Ishikawa (cell line): ENCODE results near the gene FN3K.

Experiments used
- CEBPB ChIP-seq: IDR thresholded peaks from 2 replicates; pipeline ENCODE4 v1.6.1; 2012
- CREB1 ChIP-seq: IDR thresholded peaks from 2 replicates; pipeline ENCODE4 v1.6.1; 2012; ENCODE audit warnings: low read depth
- EGR1 ChIP-seq: IDR thresholded peaks from 2 replicates; pipeline ENCODE4 v1.6.1; 2012
- EP300 ChIP-seq: IDR thresholded peaks from 2 replicates; pipeline ENCODE4 v1.6.1; 2012; ENCODE audit warnings: borderline replicate concordance
- FOXM1 ChIP-seq: IDR thresholded peaks from 2 replicates; pipeline ENCODE4 v1.6.1; 2012; ENCODE audit warnings: low read depth, borderline replicate concordance
- NFIC ChIP-seq: IDR thresholded peaks from 2 replicates; pipeline ENCODE4 v1.6.1; 2012
- RAD21 ChIP-seq: IDR thresholded peaks from 2 replicates; pipeline ENCODE4 v1.6.1; 2012; ENCODE audit warnings: low read depth
- TAF1 ChIP-seq: IDR thresholded peaks from 2 replicates; pipeline ENCODE4 v1.6.1; 2012; ENCODE audit warnings: low read depth, mild to moderate bottlenecking
- TCF12 ChIP-seq: IDR thresholded peaks from 2 replicates; pipeline ENCODE4 v1.6.1; 2012; ENCODE audit warnings: low read depth
- TEAD4 ChIP-seq: IDR thresholded peaks from 2 replicates; pipeline ENCODE4 v1.6.1; 2012
- YY1 ChIP-seq: IDR thresholded peaks from 2 replicates; pipeline ENCODE4 v1.6.1; 2012; ENCODE audit warnings: low read depth
- ZBTB7A ChIP-seq: IDR thresholded peaks from 2 replicates; pipeline ENCODE4 v1.6.1; 2012; ENCODE audit warnings: low read depth
- TF ChIP-seq, protein P1 (sequence below): IDR thresholded peaks from 2 replicates; pipeline ENCODE4 v1.6.1; 2012
- TF ChIP-seq, protein P2 (sequence below): IDR thresholded peaks from 2 replicates; pipeline ENCODE4 v1.6.1; 2012; ENCODE audit warnings: low read depth, mild to moderate bottlenecking
- TF ChIP-seq, protein P3 (sequence below): IDR thresholded peaks from 2 replicates; pipeline ENCODE4 v1.6.1; 2012

FN3K gene

DNA sequence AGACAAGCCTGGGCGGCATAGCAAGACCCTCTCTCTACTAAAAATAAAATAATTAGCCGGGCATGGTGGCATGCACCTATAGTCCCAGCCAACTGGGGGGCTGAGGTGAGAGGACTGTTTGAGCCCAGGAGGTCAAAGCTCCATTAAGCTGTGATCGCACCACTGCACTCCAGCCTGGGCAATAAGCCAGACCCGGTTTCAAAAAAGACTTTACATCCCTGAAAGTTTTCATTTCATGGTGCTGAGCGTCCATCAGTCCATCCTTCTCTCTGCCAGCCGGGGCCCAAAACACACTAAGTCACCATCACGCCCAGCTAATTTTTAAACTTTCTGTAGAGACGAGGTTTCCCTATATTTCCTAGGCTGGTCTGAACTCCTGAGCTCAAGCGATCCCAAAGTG, 47.5 kb upstream of the FN3K start:
- TF ChIP-seq NFIC (no peak), TAF1 (no peak), EGR1 (no peak), CREB1 (no peak), FOXM1 (no peak), TEAD4 (no peak), ZBTB7A (no peak), RAD21 (no peak), TCF12 (no peak), YY1 (no peak), CEBPB (no peak)
- TF ChIP-seq, protein P1, sequence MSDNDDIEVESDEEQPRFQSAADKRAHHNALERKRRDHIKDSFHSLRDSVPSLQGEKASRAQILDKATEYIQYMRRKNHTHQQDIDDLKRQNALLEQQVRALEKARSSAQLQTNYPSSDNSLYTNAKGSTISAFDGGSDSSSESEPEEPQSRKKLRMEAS, result no peak
- TF ChIP-seq, protein P2, sequence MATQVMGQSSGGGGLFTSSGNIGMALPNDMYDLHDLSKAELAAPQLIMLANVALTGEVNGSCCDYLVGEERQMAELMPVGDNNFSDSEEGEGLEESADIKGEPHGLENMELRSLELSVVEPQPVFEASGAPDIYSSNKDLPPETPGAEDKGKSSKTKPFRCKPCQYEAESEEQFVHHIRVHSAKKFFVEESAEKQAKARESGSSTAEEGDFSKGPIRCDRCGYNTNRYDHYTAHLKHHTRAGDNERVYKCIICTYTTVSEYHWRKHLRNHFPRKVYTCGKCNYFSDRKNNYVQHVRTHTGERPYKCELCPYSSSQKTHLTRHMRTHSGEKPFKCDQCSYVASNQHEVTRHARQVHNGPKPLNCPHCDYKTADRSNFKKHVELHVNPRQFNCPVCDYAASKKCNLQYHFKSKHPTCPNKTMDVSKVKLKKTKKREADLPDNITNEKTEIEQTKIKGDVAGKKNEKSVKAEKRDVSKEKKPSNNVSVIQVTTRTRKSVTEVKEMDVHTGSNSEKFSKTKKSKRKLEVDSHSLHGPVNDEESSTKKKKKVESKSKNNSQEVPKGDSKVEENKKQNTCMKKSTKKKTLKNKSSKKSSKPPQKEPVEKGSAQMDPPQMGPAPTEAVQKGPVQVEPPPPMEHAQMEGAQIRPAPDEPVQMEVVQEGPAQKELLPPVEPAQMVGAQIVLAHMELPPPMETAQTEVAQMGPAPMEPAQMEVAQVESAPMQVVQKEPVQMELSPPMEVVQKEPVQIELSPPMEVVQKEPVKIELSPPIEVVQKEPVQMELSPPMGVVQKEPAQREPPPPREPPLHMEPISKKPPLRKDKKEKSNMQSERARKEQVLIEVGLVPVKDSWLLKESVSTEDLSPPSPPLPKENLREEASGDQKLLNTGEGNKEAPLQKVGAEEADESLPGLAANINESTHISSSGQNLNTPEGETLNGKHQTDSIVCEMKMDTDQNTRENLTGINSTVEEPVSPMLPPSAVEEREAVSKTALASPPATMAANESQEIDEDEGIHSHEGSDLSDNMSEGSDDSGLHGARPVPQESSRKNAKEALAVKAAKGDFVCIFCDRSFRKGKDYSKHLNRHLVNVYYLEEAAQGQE, result no peak
- TF ChIP-seq, protein P3, sequence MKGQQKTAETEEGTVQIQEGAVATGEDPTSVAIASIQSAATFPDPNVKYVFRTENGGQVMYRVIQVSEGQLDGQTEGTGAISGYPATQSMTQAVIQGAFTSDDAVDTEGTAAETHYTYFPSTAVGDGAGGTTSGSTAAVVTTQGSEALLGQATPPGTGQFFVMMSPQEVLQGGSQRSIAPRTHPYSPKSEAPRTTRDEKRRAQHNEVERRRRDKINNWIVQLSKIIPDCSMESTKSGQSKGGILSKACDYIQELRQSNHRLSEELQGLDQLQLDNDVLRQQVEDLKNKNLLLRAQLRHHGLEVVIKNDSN, result no peak

DNA sequence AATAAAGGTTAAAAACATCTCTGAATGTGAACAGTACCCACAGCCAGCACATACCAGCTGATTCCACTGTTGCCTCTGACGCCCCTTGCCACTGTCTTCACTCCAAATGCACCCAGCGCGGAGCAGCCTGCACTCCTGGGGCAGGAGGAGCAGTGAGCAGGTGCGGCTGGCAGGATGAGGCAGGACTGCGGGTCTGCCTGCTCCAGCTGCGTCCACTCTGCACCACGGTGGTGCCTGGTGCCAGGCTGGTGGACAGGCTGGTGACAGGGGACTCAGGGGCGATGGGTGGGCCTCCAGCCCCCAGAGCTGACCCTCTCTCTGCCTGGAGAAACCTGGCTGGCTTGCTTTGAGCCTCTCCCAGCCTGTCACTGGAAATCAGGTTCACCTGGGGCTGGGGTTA, 46.3 kb upstream of the FN3K start:
- TF ChIP-seq EP300 (no peak), NFIC (no peak), FOXM1 (no peak), TAF1 (no peak), EGR1 (no peak), CEBPB (no peak), RAD21 (no peak), TCF12 (no peak), CREB1 (no peak), ZBTB7A (no peak), TEAD4 (no peak)
- TF ChIP-seq, protein P1, result no peak
- TF ChIP-seq, protein P2, result no peak
- TF ChIP-seq, protein P3, result no peak

DNA sequence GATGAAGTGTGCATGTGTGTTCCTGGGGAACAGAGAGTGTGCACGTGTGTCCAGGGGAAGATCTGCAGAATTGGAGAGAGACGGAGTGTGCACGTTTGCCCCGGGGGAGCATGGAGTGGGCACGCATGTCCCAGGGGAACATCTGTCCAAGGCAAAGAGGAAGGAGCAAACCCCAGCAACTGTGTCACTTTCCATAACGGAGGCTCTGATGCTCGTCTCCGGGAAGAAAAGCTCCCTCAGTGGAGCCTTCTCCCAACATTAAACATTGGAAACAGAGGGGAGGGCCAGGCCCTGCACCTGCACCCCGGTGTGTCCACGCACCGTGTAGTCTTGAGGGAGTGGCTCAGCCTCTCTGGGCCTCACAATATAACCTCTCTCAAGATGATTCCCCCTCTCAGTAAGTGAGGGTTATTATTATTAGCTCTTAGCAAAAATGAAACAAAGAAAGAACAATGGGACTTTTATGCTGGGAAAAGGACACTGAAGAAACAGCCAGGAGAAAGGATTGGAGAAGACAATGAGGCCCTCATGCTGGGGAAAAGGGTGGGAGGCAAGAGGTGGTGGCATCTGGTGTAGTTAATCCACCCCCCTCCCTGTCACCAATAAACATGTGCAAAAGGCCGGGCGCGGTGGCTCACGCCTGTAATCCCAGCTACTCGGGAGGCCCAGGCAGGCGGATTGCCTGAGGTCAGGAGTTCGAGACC, 44.5 kb upstream of the FN3K start:
- TF ChIP-seq EP300, result no peak
- TF ChIP-seq NFIC, result no peak
- no peak for TF ChIP-seq CREB1
- TF ChIP-seq CEBPB, result no peak
- no peak for TF ChIP-seq TEAD4
- TF ChIP-seq, protein P1, result no peak
- no peak for TF ChIP-seq ZBTB7A
- TF ChIP-seq EGR1, result no peak
- TF ChIP-seq, protein P2, result no peak

DNA sequence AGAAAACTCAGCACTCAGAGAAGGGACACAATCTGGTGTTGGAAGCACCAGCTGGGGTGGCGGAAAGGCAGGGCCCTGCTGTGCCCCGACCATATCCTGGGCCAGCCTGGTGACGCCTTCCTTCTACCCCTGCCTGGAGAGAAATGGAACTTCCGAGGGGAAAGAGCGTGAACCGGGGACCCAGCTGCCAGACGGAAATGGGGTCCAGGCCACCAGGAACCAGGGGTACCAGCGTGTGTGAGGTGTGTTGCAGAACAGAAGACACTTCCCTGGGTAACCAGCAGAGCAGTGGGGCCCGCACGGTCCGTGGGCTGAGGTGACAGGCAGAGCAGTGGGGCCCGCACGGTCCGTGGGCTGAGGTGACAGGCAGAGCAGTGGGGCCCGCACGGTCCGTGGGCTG, 43.7 kb upstream of the FN3K start:
- no peak for TF ChIP-seq CEBPB
